Sciatic nerve (tissue), 2 donors: ENCODE results near the gene ANKS1B. TPM values are rescaled to one million over a fixed set of nuclear protein-coding genes. Genes with fewer than 3 reads are reported as not detected.
"Not testable (repeated sequence)": the region's sequence is repeated elsewhere in the genome, so short reads cannot be mapped to it uniquely, and the experiment has no call there.

Experiments
- ATAC-seq: fragments of 200-7000 bp; cut with Tn5 transposase; one replicate; pipeline ENCODE4 v1.9.1; 2020; ENCODE audit warnings: mild to moderate bottlenecking, moderate library complexity
- DNase-seq: peaks from one replicate; pipeline ENCODE4 v3.0.0-alpha.2; 2020; ENCODE audit warnings: low spot score
- intact Hi-C: fragments of 100-400 bp; cut with DNase I; formaldehyde crosslinking; loops from one replicate; pipeline ENCODE4 v1.14.2; 2022
- total RNA-seq: library from RNA; stranded (reverse); fragmentation: NEBNext Ultra II Directional; extraction: Animal tissue kit (Norgen Biotek cat#: 25700); gene quantifications from one replicate; pipeline ENCODE4 v1.2.1, GENCODE V29; 2021
- donor health status: DM: no; HTN: no; CAD: no.
- donor health status: DM: no; HTN: no; CAD: no.

Gene ANKS1B
- total RNA-seq, 1 donor from 2014 or later, result 20.8 TPM

- ATAC-seq (no peak), DNase-seq (no peak)
- intact Hi-C loops, result no loop called here
These were observed 201.3 kb downstream of the ANKS1B start for GRCh38 chr12:99783421-99783820.

DNA sequence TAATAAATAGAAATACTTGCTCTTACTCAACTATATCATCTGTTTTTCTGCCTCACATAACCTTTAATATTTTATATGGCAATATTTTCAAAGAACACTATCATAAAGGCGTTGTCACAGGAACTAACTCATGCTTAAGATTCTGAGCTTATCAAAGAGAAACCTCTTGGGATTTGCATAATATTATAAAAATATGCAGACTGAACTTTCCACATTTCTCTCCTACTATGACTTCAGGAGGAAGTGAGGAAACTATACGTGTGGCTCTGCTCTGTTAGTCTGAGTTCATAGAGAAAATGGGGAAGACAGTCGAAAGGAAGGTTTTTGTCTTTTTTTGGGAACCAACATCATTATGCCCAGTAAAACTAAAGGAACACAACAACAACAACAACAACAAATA, 212.5 kb downstream of the ANKS1B start:
- intact Hi-C loops, result no loop called here
- ATAC-seq, result no peak
- no peak for DNase-seq

DNA sequence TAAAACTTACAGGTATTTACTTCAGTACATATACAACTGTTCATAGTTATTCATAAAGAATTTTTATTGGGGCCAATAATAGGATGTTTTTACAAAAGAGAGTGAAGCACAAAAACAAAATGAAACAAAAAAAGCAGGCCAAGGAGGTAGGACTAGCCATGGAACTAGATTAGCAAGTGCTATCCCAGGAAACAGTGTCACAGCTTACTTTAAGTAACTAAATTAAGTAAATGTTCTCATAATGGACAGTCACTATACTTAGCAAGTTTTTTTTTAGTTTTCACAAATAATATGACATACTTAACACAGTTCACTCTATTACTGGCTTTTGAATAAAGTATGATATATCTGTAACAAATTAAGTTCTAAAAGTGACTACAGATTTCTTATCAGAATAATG, 213.1 kb downstream of the ANKS1B start:
- DNase-seq (no peak), ATAC-seq (no peak)
- intact Hi-C loops, result no loop called here

DNA sequence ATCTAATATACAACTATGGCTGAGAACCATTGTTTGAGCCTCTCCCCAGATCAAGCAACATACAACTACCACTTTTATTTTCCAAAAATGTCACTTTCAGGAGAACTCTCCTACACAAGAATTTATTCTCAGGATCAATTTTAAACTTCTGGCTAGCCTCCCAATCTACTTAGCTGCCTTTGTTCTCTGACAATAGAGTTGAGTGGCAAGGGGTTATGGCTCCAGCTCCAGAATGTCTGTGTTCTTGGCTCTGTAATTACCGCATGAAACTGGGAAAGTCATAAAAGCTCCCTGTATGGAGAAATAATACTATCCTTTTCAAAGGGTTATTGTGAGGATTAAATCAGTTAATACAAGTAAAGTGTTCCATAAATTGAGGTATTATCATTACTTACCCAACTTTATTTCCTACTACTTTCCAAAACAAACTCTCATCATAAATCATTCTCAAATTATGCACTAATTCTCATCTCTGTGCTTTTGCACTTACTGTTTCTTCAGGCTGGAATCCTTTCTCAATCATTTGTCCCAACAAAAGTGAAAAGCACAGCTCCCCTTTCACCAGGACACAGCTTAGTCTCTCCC, 215.2 kb downstream of the ANKS1B start:
- ATAC-seq (no peak), DNase-seq (no peak)
- intact Hi-C loops, result loop anchor here (5.0 kb wide), 1 partner anchor 727 kb away; no protein-coding TSS in a partner anchor

- intact Hi-C loops, result loop anchor here (5.0 kb wide), 1 partner anchor 726 kb away; no protein-coding TSS in a partner anchor
- ATAC-seq (no peak), DNase-seq (no peak)
These were observed 216.0 kb downstream of the ANKS1B start for GRCh38 chr12:99768758-99769157.

- intact Hi-C loops, result loop anchor here (5.0 kb wide), 1 partner anchor 726 kb away; no protein-coding TSS in a partner anchor
- DNase-seq (no peak), ATAC-seq (no peak)
These were observed 216.9 kb downstream of the ANKS1B start for GRCh38 chr12:99767809-99768208.

GRCh38 chr12:99766408-99766807, 218.3 kb downstream of the ANKS1B start:
- no peak for DNase-seq
- ATAC-seq, result no peak
- intact Hi-C loops, result loop anchor here (5.0 kb wide), 1 partner anchor 724 kb away; no protein-coding TSS in a partner anchor

DNA sequence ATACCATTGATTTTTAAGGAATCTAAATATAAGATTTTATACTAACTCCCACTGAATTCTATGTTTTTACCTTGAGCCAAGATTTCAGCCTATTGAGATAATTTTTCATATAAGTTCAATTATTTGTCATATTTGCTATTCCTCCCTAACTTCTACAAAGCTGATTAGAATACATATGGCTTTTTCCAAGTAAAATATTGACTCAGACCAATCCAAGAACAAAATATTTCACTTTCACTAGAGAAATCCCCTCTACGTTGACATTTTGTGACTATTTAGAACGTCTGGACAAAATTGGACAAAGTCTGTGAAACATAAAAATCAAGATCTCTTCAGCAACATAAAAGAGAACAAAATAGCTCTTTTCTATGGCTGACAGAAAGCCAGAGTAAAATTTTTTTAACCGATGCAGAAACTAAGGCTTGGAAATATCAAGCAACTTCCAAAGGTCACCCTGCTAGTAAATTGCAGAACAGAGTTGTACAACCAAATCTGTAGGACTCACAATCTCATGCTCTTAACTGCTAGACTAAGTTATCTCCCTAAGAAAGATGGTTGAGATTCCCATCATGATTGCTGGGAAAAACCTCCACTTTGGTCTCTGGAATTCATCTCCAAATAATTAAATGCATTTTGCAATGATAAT, 219.1 kb downstream of the ANKS1B start:
- DNase-seq (no peak), ATAC-seq (no peak)
- intact Hi-C loops, result loop anchor here (5.0 kb wide), 1 partner anchor 723 kb away; no protein-coding TSS in a partner anchor

- intact Hi-C loops, result no loop called here
- no peak for ATAC-seq
- no peak for DNase-seq
These were observed 225.3 kb downstream of the ANKS1B start for GRCh38 chr12:99759444-99759843.

GRCh38 chr12:99758997-99759396, 225.7 kb downstream of the ANKS1B start:
- no peak for DNase-seq
- ATAC-seq, result no peak
- intact Hi-C loops, result no loop called here

- intact Hi-C loops, result no loop called here
- no peak for ATAC-seq
- DNase-seq, result no peak
These were observed 232.0 kb downstream of the ANKS1B start for GRCh38 chr12:99752740-99753139.

- ATAC-seq (no peak), DNase-seq (no peak)
- intact Hi-C loops, result no loop called here
These were observed 238.2 kb downstream of the ANKS1B start for GRCh38 chr12:99746538-99746937.

- DNase-seq (no peak), ATAC-seq (peak; percentile 34)
- intact Hi-C loops, result no loop called here
These were observed 238.8 kb downstream of the ANKS1B start for GRCh38 chr12:99745895-99746294.

DNA sequence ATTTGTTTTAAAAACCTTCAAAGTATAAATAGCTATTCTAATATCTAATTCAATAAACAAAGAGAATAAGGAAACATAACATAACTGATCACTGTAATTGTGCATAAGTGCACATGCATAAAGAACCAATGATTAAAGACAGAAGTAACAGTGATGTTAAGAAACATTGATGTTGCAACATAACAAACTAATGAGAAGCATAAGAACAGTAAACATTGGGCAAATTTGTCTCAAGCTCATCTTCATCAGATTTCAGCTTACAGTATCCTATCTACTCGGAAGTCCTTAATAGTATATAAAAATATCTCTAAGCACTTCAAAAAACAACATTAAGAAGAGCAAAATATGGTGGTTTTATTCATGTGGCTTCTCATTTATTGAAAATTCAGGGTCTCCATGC, 239.6 kb downstream of the ANKS1B start:
- ATAC-seq (no peak), DNase-seq (no peak)
- intact Hi-C loops, result no loop called here

GRCh38 chr12:99736760-99737269, 247.9 kb downstream of the ANKS1B start:
- ATAC-seq (no peak), DNase-seq (no peak)
- intact Hi-C loops, result no loop called here

- DNase-seq (no peak), ATAC-seq (no peak)
- intact Hi-C loops, result no loop called here
These were observed 252.6 kb downstream of the ANKS1B start for GRCh38 chr12:99732131-99732530.

GRCh38 chr12:99722690-99723486, 261.8 kb downstream of the ANKS1B start:
- ATAC-seq, result no peak
- intact Hi-C loops, result no loop called here
- DNase-seq, result no peak

GRCh38 chr12:99721715-99722275, 262.9 kb downstream of the ANKS1B start:
- ATAC-seq (no peak), DNase-seq (no peak)
- intact Hi-C loops, result no loop called here

- DNase-seq, ATAC-seq, intact Hi-C loops: not testable (repeated sequence)
These were observed 264.7 kb downstream of the ANKS1B start for GRCh38 chr12:99720083-99720465.
